Trophoblast cell (in vitro differentiated cells and primary cell): Measurements from ENCODE around the gene B9D1.

ENCODE experiments used
- DNase-seq, 2 donors: peaks; one replicate each; pipeline ENCODE4 v3.0.0-alpha.2; 2016
- H2AFZ ChIP-seq: 2 replicates; pipeline ENCODE4 v1.6.1; 2013; ENCODE audit warnings: low read length, moderate library complexity, mild to moderate bottlenecking; ENCODE audit not compliant: insufficient read depth, poor library complexity
- H2AK5ac ChIP-seq: 2 replicates; pipeline ENCODE4 v1.6.1; 2013; ENCODE audit warnings: mild to moderate bottlenecking, low read length
- H2BK120ac ChIP-seq: 2 replicates; pipeline ENCODE4 v1.6.1; 2013; ENCODE audit warnings: low read length, mild to moderate bottlenecking, moderate library complexity; ENCODE audit not compliant: insufficient read depth, poor library complexity
- H2BK12ac ChIP-seq: 2 replicates; pipeline ENCODE4 v1.6.1; 2013; ENCODE audit warnings: mild to moderate bottlenecking, low read length, moderate library complexity
- H2BK5ac ChIP-seq: 2 replicates; pipeline ENCODE4 v1.6.1; 2013; ENCODE audit warnings: low read length, low read depth, moderate library complexity, mild to moderate bottlenecking; ENCODE audit not compliant: poor library complexity
- H3K14ac ChIP-seq: 2 replicates; pipeline ENCODE4 v1.6.1; 2013; ENCODE audit warnings: mild to moderate bottlenecking, low read length
- H3K18ac ChIP-seq: 2 replicates; pipeline ENCODE4 v1.6.1; 2013; ENCODE audit warnings: mild to moderate bottlenecking, low read length
- H3K23ac ChIP-seq: 2 replicates; pipeline ENCODE4 v1.6.1; 2013; ENCODE audit warnings: low read length
- H3K27ac ChIP-seq: 2 replicates; pipeline ENCODE4 v1.5.1; 2013; ENCODE audit warnings: low read depth, mild to moderate bottlenecking, inconsistent platforms, low read length, moderate library complexity
- H3K27me3 ChIP-seq: 2 replicates; pipeline ENCODE4 v1.6.1; 2013; ENCODE audit warnings: inconsistent platforms, mild to moderate bottlenecking, low read length, moderate library complexity; ENCODE audit not compliant: insufficient read depth
- H3K36me3 ChIP-seq, 2 experiments: 1 replicate in 1 of 2; 2 replicates in 1 of 2; pipeline ENCODE4 v1.6.1; 2013; ENCODE audit warnings: low read length in 2 of 2, mild to moderate bottlenecking in 2 of 2, moderate library complexity in 1 of 2; ENCODE audit not compliant: insufficient read depth in 2 of 2, control insufficient read depth in 1 of 2
- H3K4ac ChIP-seq: 2 replicates; pipeline ENCODE4 v1.6.1; 2013; ENCODE audit warnings: low read depth, mild to moderate bottlenecking, low read length, moderate library complexity
- H3K4me1 ChIP-seq, 2 experiments: 1 replicate in 1 of 2; 2 replicates in 1 of 2; pipeline ENCODE4 v1.6.1; 2013; ENCODE audit warnings: low read length in 2 of 2, mild to moderate bottlenecking in 2 of 2, moderate library complexity in 1 of 2; ENCODE audit not compliant: insufficient read depth in 2 of 2, control insufficient read depth in 1 of 2
- H3K4me2 ChIP-seq: 2 replicates; pipeline ENCODE4 v1.6.1; 2013; ENCODE audit warnings: inconsistent platforms, mild to moderate bottlenecking, low read length, moderate library complexity
- H3K4me3 ChIP-seq: 2 replicates; pipeline ENCODE4 v1.5.1; 2013; ENCODE audit warnings: mild to moderate bottlenecking, low read depth, low read length, inconsistent platforms
- H3K79me1 ChIP-seq: one replicate; pipeline ENCODE4 v1.6.1; 2013; ENCODE audit warnings: low read length
- H3K79me2 ChIP-seq: 2 replicates; pipeline ENCODE4 v1.6.1; 2013; ENCODE audit warnings: low read length, mild to moderate bottlenecking; ENCODE audit not compliant: control insufficient read depth, insufficient read depth, poor library complexity
- H3K9ac ChIP-seq: 2 replicates; pipeline ENCODE4 v1.6.1; 2013; ENCODE audit warnings: mild to moderate bottlenecking, low read length
- H3K9me3 ChIP-seq: 2 replicates; pipeline ENCODE4 v1.6.1; 2013; ENCODE audit warnings: low read depth, mild to moderate bottlenecking, control low read depth, inconsistent platforms, low read length; ENCODE audit not compliant: insufficient read depth
- H4K12ac ChIP-seq: 2 replicates; pipeline ENCODE4 v1.6.1; 2013; ENCODE audit warnings: low read depth, mild to moderate bottlenecking, low read length, moderate library complexity
- H4K8ac ChIP-seq: 2 replicates; pipeline ENCODE4 v1.6.1; 2013; ENCODE audit warnings: low read depth, mild to moderate bottlenecking, low read length, moderate library complexity
- H4K91ac ChIP-seq: one replicate; pipeline ENCODE4 v1.6.1; 2013; ENCODE audit warnings: low read depth, mild to moderate bottlenecking, low read length, moderate library complexity
- WGBS: extraction: QIAGEN DNeasy Blood & Tissue Kit; methylation state at CpG from one replicate; pipeline ENCODE4 v1.1.7; 2013; ENCODE audit warnings: missing lambda C conversion rate; ENCODE audit not compliant: insufficient read length, insufficient coverage; ENCODE audit errors: extremely low coverage; 5-methylcytosine and 5-hydroxymethylcytosine counted together

Gene B9D1

GRCh38 chr17:19384723-19385391, 22.3 kb upstream of the B9D1 start:
- H3K4me1 ChIP-seq: peaks cover 15 to 20% of the 10 kb centered on the region in 2 experiments
- WGBS: no CpG with 5 or more reads among the region's 16 CpGs

GRCh38 chr17:19383681-19384470, 21.4 kb upstream of the B9D1 start:
- Histone ChIP-seq H2AFZ (no peak overlapping the region), H3K79me2 (peaks cover 4% of the 10 kb centered on the region), H3K4ac (no peak overlapping the region), H3K4me1 (peaks cover 21 to 26% of the 10 kb centered on the region in 2 experiments), H3K79me1 (no peaks in the 10 kb centered on the region), H3K27ac (no peak overlapping the region), H2BK5ac (no peak overlapping the region), H4K8ac (no peak overlapping the region), H3K4me3 (no peak overlapping the region), H3K14ac (no peak overlapping the region), H3K9ac (no peak overlapping the region), H3K18ac (no peak overlapping the region), H4K91ac (no peak overlapping the region), H4K12ac (no peak overlapping the region), H3K9me3 (no peaks in the 10 kb centered on the region), H3K4me2 (no peak overlapping the region), H3K36me3 (peaks cover 57 to 64% of the 10 kb centered on the region in 2 experiments), H2BK120ac (no peak overlapping the region), H2BK12ac (no peak overlapping the region), H2AK5ac (no peak overlapping the region), H3K27me3 (no peaks in the 10 kb centered on the region), H3K23ac (no peak overlapping the region)
- no CpG with 5 or more reads among the region's 6 CpGs for WGBS
- DNase-seq: no peak

More at GRCh38 chr17:19384723-19385391, 22.3 kb upstream of the B9D1 start:
- no peak overlapping the region for H3K4me3 ChIP-seq
- H2BK120ac ChIP-seq: no peak overlapping the region
- H3K36me3 ChIP-seq: peaks cover 54 to 56% of the 10 kb centered on the region in 2 experiments
- H3K27me3 ChIP-seq: no peaks in the 10 kb centered on the region
- H3K27ac ChIP-seq: no peak overlapping the region
- H4K12ac ChIP-seq: no peak overlapping the region
- H2AFZ ChIP-seq: no peak overlapping the region
- H3K9me3 ChIP-seq: no peaks in the 10 kb centered on the region
- H3K4ac ChIP-seq: no peak overlapping the region
- no peak overlapping the region for H4K8ac ChIP-seq
- no peaks in the 10 kb centered on the region for H3K79me1 ChIP-seq
- H4K91ac ChIP-seq: no peak overlapping the region
- no peak for DNase-seq
- H3K18ac ChIP-seq: no peak overlapping the region
- H3K14ac ChIP-seq: no peak overlapping the region
- no peak overlapping the region for H2BK5ac ChIP-seq
- no peak overlapping the region for H2AK5ac ChIP-seq
- H3K4me2 ChIP-seq: no peak overlapping the region
- H3K23ac ChIP-seq: no peak overlapping the region
- peaks cover 2% of the 10 kb centered on the region for H3K79me2 ChIP-seq
- no peak overlapping the region for H3K9ac ChIP-seq
- H2BK12ac ChIP-seq: no peak overlapping the region

GRCh38 chr17:19382531-19383444, 20.3 kb upstream of the B9D1 start:
- Histone ChIP-seq H2BK120ac (no peak overlapping the region), H3K27me3 (no peaks in the 10 kb centered on the region), H3K4me1 (peaks cover 20 to 22% of the 10 kb centered on the region in 2 experiments), H3K4me3 (peak overlapping the region; percentile 13), H4K91ac (no peak overlapping the region), H2BK12ac (no peak overlapping the region), H3K18ac (no peak overlapping the region), H3K27ac (no peak overlapping the region), H2AK5ac (no peak overlapping the region), H4K12ac (no peak overlapping the region), H3K23ac (no peak overlapping the region), H3K79me1 (peaks cover 2% of the 10 kb centered on the region), H3K14ac (no peak overlapping the region), H3K9ac (no peak overlapping the region), H4K8ac (no peak overlapping the region), H2AFZ (no peak overlapping the region), H3K79me2 (peaks cover 9% of the 10 kb centered on the region), H3K9me3 (no peaks in the 10 kb centered on the region), H3K36me3 (peaks cover 57 to 64% of the 10 kb centered on the region in 2 experiments), H2BK5ac (no peak overlapping the region), H3K4me2 (no peak overlapping the region), H3K4ac (no peak overlapping the region)
- WGBS: no CpG with 5 or more reads among the region's 13 CpGs
- DNase-seq: no peak

GRCh38 chr17:19381741-19382444, 19.4 kb upstream of the B9D1 start:
- H3K36me3 ChIP-seq: peaks cover 57 to 64% of the 10 kb centered on the region in 2 experiments

More at GRCh38 chr17:19381741-19382444, 19.4 kb upstream of the B9D1 start:
- Histone ChIP-seq H2AFZ (no peak overlapping the region), H2BK120ac (no peak overlapping the region), H3K23ac (no peak overlapping the region), H4K91ac (no peak overlapping the region), H3K79me2 (peaks cover 11% of the 10 kb centered on the region), H4K12ac (no peak overlapping the region), H3K79me1 (peaks cover 6% of the 10 kb centered on the region), H3K4ac (no peak overlapping the region), H3K4me2 (no peak overlapping the region), H2BK5ac (no peak overlapping the region), H3K14ac (no peak overlapping the region), H3K18ac (no peak overlapping the region), H3K4me3 (no peak overlapping the region), H3K27ac (no peak overlapping the region), H3K9ac (no peak overlapping the region), H3K27me3 (no peaks in the 10 kb centered on the region), H3K4me1 (peaks cover 14% of the 10 kb centered on the region in 2 experiments), H2BK12ac (no peak overlapping the region), H4K8ac (no peak overlapping the region), H2AK5ac (no peak overlapping the region), H3K9me3 (no peaks in the 10 kb centered on the region)
- WGBS: no CpG with 5 or more reads among the region's 31 CpGs
- DNase-seq: no peak
